KMS-11 (cell line): Measurements from ENCODE around the gene ROR1.
"Not testable (repeated sequence)": the region's sequence is repeated elsewhere in the genome, so short reads cannot be mapped to it uniquely, and the experiment has no call there.

Experiments
- H2AFZ ChIP-seq: fragments of 200-600 bp; sonication (generic); 2 replicates; pipeline ENCODE4 v1.6.1; 2016; ENCODE audit warnings: antibody characterized with exemption, mixed run types, low read depth
- H3K27ac ChIP-seq: fragments of 200-600 bp; sonication (generic); 2 replicates; pipeline ENCODE4 v1.6.1; 2016; ENCODE audit warnings: mild to moderate bottlenecking, mixed run types
- H3K27me3 ChIP-seq: fragments of 200-600 bp; sonication (generic); 2 replicates; pipeline ENCODE4 v1.6.1; 2017; ENCODE audit warnings: mild to moderate bottlenecking, low read depth, mixed run types, moderate library complexity; ENCODE audit not compliant: insufficient read depth
- H3K36me3 ChIP-seq: fragments of 200-600 bp; sonication (generic); 2 replicates; pipeline ENCODE4 v1.6.1; 2017; ENCODE audit warnings: mild to moderate bottlenecking, mixed run types; ENCODE audit not compliant: insufficient read depth
- H3K4me1 ChIP-seq: fragments of 200-600 bp; sonication (generic); 2 replicates; pipeline ENCODE4 v1.6.1; 2016; ENCODE audit warnings: mild to moderate bottlenecking, low read depth, mixed run types; ENCODE audit not compliant: poor library complexity, severe bottlenecking
- H3K4me2 ChIP-seq: fragments of 200-600 bp; sonication (generic); 2 replicates; pipeline ENCODE4 v1.7.0; 2016; ENCODE audit warnings: mild to moderate bottlenecking, mixed run types
- H3K4me3 ChIP-seq: fragments of 200-600 bp; sonication (generic); IDR thresholded peaks from 2 replicates; pipeline ENCODE4 v1.6.1; 2017; ENCODE audit warnings: low read depth, low read length, mixed read lengths; ENCODE audit not compliant: insufficient read depth
- H3K79me2 ChIP-seq: fragments of 200-600 bp; sonication (generic); 2 replicates; pipeline ENCODE4 v1.6.1; 2016; ENCODE audit warnings: low read depth, mixed run types; ENCODE audit not compliant: insufficient read depth
- H3K9ac ChIP-seq: fragments of 200-600 bp; sonication (generic); 2 replicates; pipeline ENCODE4 v1.6.1; 2016; ENCODE audit warnings: mild to moderate bottlenecking, mixed run types
- H4K20me1 ChIP-seq: fragments of 200-600 bp; sonication (generic); 2 replicates; pipeline ENCODE4 v1.6.1; 2016; ENCODE audit warnings: mild to moderate bottlenecking, mixed run types; ENCODE audit not compliant: insufficient read depth
- CTCF ChIP-seq: fragments of 200-600 bp; sonication (generic); conservative IDR thresholded peaks from 2 replicates; pipeline ENCODE4 v1.6.1; 2017; ENCODE audit warnings: low read depth, mild to moderate bottlenecking, antibody characterized with exemption, low read length, moderate library complexity, mixed read lengths

The ROR1 gene

GRCh38 chr1:64098436-64098835, 324.6 kb downstream of the ROR1 start:
- Histone ChIP-seq H3K36me3 (no peaks in the 10 kb centered on the region), H4K20me1 (no peaks in the 10 kb centered on the region), H3K4me1 (peaks cover 8% of the 10 kb centered on the region), H3K4me2 (no peak overlapping the region), H3K27me3 (no peaks in the 10 kb centered on the region), H3K79me2 (no peaks in the 10 kb centered on the region), H3K9ac (no peak overlapping the region), H2AFZ (no peak overlapping the region), H3K4me3 (no peak overlapping the region), H3K27ac (no peak overlapping the region)
- TF ChIP-seq CTCF, result no peak

- H3K4me2 ChIP-seq, result no peak overlapping the region
- H3K27ac ChIP-seq, result no peak overlapping the region
- H3K4me1 ChIP-seq, result peaks cover 3% of the 10 kb centered on the region
- no peak for TF ChIP-seq CTCF
- H3K27me3 ChIP-seq, result no peaks in the 10 kb centered on the region
- no peaks in the 10 kb centered on the region for H3K36me3 ChIP-seq
- no peak overlapping the region for H2AFZ ChIP-seq
- H3K79me2 ChIP-seq, result no peaks in the 10 kb centered on the region
- H3K9ac ChIP-seq, result no peak overlapping the region
- no peaks in the 10 kb centered on the region for H4K20me1 ChIP-seq
- no peak overlapping the region for H3K4me3 ChIP-seq
These were observed 325.2 kb downstream of the ROR1 start for GRCh38 chr1:64098846-64099582.

GRCh38 chr1:64100791-64101190, 327.0 kb downstream of the ROR1 start:
- Histone ChIP-seq H3K4me2 (no peak overlapping the region), H4K20me1 (no peaks in the 10 kb centered on the region), H3K36me3 (no peaks in the 10 kb centered on the region), H3K27ac (no peak overlapping the region), H3K79me2 (no peaks in the 10 kb centered on the region), H2AFZ (no peak overlapping the region), H3K27me3 (no peaks in the 10 kb centered on the region), H3K9ac (no peak overlapping the region), H3K4me3 (no peak overlapping the region), H3K4me1 (no peaks in the 10 kb centered on the region)
- no peak for TF ChIP-seq CTCF

- H3K4me3 ChIP-seq, H4K20me1 ChIP-seq, H3K4me1 ChIP-seq, H3K27me3 ChIP-seq, H3K79me2 ChIP-seq, H3K27ac ChIP-seq, H2AFZ ChIP-seq, H3K36me3 ChIP-seq, H3K9ac ChIP-seq, H3K4me2 ChIP-seq: not testable (repeated sequence)
These were observed 330.8 kb downstream of the ROR1 start for GRCh38 chr1:64104585-64104984.

- Histone ChIP-seq H3K9ac (no peak overlapping the region), H3K79me2 (no peaks in the 10 kb centered on the region), H3K4me2 (no peak overlapping the region), H4K20me1 (no peaks in the 10 kb centered on the region), H3K4me3 (no peak overlapping the region), H3K27me3 (no peaks in the 10 kb centered on the region), H3K36me3 (no peaks in the 10 kb centered on the region), H3K4me1 (peaks cover 4% of the 10 kb centered on the region), H2AFZ (no peak overlapping the region), H3K27ac (no peak overlapping the region)
- no peak for TF ChIP-seq CTCF
These were observed 333.3 kb downstream of the ROR1 start for GRCh38 chr1:64107118-64107519.
